Keratinocyte (primary cell): ENCODE results near the gene DNASE1L3. TPM values are rescaled to one million over a fixed set of nuclear protein-coding genes. Genes with fewer than 3 reads are reported as not detected.
A peak's percentile ranks its signal among the peaks of the same experiment; 100 is the strongest.

ENCODE experiments used
- DNase-seq: peaks from one replicate; pipeline ENCODE4 v3.0.0-alpha.2; 2011; ENCODE audit warnings: low read depth, missing footprints, low spot score
- FAIRE-seq: peaks from 2 replicates; lab custom pipeline; 2011; peaks lifted over from hg19 to GRCh38; lab: Jason Lieb, UNC
- H2AFZ ChIP-seq: 2 replicates; pipeline ENCODE4 v1.6.0; 2012; ENCODE audit warnings: low read length, control low read depth, inconsistent platforms; ENCODE audit not compliant: control insufficient read depth
- H3K27ac ChIP-seq: 2 replicates; pipeline ENCODE4 v1.5.1; 2011; ENCODE audit warnings: low read length; ENCODE audit not compliant: control insufficient read depth, insufficient read depth
- H3K27me3 ChIP-seq: 3 replicates; pipeline ENCODE4 v1.6.0; 2011; ENCODE audit warnings: low read length; ENCODE audit not compliant: control insufficient read depth, insufficient read depth; ENCODE audit errors: extremely low read depth
- H3K36me3 ChIP-seq, 2 experiments: 2 replicates in 1 of 2; 3 replicates in 1 of 2; pipeline ENCODE4 v1.5.1; 2011; ENCODE audit warnings: low read length in 2 of 2, mild to moderate bottlenecking in 1 of 2; ENCODE audit not compliant: control insufficient read depth in 2 of 2, insufficient read depth in 2 of 2; ENCODE audit errors: extremely low read depth in 1 of 2
- H3K4me1 ChIP-seq: 3 replicates; pipeline ENCODE4 v1.5.1; 2011; ENCODE audit warnings: low read length; ENCODE audit not compliant: control insufficient read depth, insufficient read depth; ENCODE audit errors: extremely low read depth
- H3K4me2 ChIP-seq: 3 replicates; pipeline ENCODE4 v1.6.0; 2011; ENCODE audit warnings: low read depth, low read length; ENCODE audit not compliant: control insufficient read depth, insufficient read depth; ENCODE audit errors: extremely low read depth
- H3K4me3 ChIP-seq, 3 experiments: fragments of 200-600 bp in 1 of 3; sonication (generic) in 1 of 3; 2 replicates in 2 of 3; 3 replicates in 1 of 3; pipeline ENCODE4 v1.5.1; 2011 to 2016; ENCODE audit warnings: low read length in 3 of 3, mild to moderate bottlenecking in 3 of 3, control low read depth in 2 of 3, inconsistent platforms in 1 of 3, low read depth in 1 of 3, mixed read lengths in 1 of 3, mixed run types in 1 of 3, moderate library complexity in 1 of 3; ENCODE audit not compliant: control insufficient read depth in 2 of 3, insufficient read depth in 2 of 3; ENCODE audit errors: extremely low read depth in 1 of 3
- H3K79me2 ChIP-seq: 2 replicates; pipeline ENCODE4 v1.6.0; 2012; ENCODE audit warnings: low read length; ENCODE audit not compliant: control insufficient read depth, insufficient read depth
- H3K9ac ChIP-seq: 3 replicates; pipeline ENCODE4 v1.6.0; 2011; ENCODE audit warnings: low read length; ENCODE audit not compliant: control insufficient read depth, insufficient read depth; ENCODE audit errors: extremely low read depth
- H3K9me1 ChIP-seq: 3 replicates; pipeline ENCODE4 v1.6.0; 2011; ENCODE audit warnings: low read length; ENCODE audit not compliant: control insufficient read depth, insufficient read depth; ENCODE audit errors: extremely low read depth
- H3K9me3 ChIP-seq: 2 replicates; pipeline ENCODE4 v1.5.1; 2012; ENCODE audit warnings: low read depth, low read length; ENCODE audit not compliant: control insufficient read depth
- H4K20me1 ChIP-seq: 3 replicates; pipeline ENCODE4 v1.6.0; 2011; ENCODE audit warnings: low read length; ENCODE audit not compliant: control insufficient read depth, insufficient read depth; ENCODE audit errors: extremely low read depth
- CTCF ChIP-seq, 3 experiments: IDR thresholded peaks in 1 of 3; conservative IDR thresholded peaks in 1 of 3; optimal IDR thresholded peaks in 1 of 3; 2 replicates in 2 of 3; 3 replicates in 1 of 3; pipeline versions ENCODE3 to v1.5.1; 2011; ENCODE audit warnings: low read length in 3 of 3, mild to moderate bottlenecking in 3 of 3, moderate library complexity in 2 of 3, control low read depth in 1 of 3, inconsistent platforms in 1 of 3; ENCODE audit not compliant: insufficient read depth in 2 of 3; ENCODE audit errors: extremely low read depth in 1 of 3
- EZH2 ChIP-seq: IDR thresholded peaks from one replicate; pipeline ENCODE4 v1.6.1; 2012; ENCODE audit warnings: inconsistent platforms, mild to moderate bottlenecking, low read length, moderate library complexity
- dilution Hi-C: fragments of 300-500 bp; cut with MboI; formaldehyde crosslinking; loops from one replicate; pipeline ENCODE4 v1.7.0; 2020; ENCODE audit warnings: low sequenced_read_pairs; ENCODE audit not compliant: extremely low pct_ligation_motif_present
- polyA minus RNA-seq, 3 experiments: library from RNA; depleted of rRNA, polyadenylated mRNA; stranded (reverse); fragments of >200 nt; gene quantifications; 1 replicate in 1 of 3; 2 replicates in 1 of 3; 3 replicates in 1 of 3; pipeline ENCODE4 v1.2.3, GENCODE V29; 2011
- polyA plus RNA-seq, 5 experiments: library from polyadenylated mRNA; depleted of rRNA in 3 of 5; stranded (reverse) in 3 of 5; stranded (forward) in 1 of 5; unstranded in 1 of 5; fragments of >200 nt; gene quantifications; 1 replicate in 1 of 5; 2 replicates in 3 of 5; 3 replicates in 1 of 5; pipeline versions ENCODE4 v1.2.1 to v1.2.3, GENCODE V29; 2011 to 2012; ENCODE audit warnings: missing spikeins in 2 of 5, low read depth in 1 of 5, low replicate concordance in 1 of 5

Gene DNASE1L3
- polyA plus RNA-seq: 0.77 to 2.1 TPM (median 1.9 TPM) in 3 replicates
- polyA plus RNA-seq (2011; ENCODE audit: low read depth): 1.2 TPM
- 0.52 and 0.58 TPM in 2 replicates for polyA plus RNA-seq (2011; cell fraction: cytosol; rRNA removed)
- polyA plus RNA-seq (2011; cell fraction: nucleus; rRNA removed): 1.4 and 1.5 TPM in 2 replicates
- 0.61 and 0.69 TPM in 2 replicates for polyA plus RNA-seq (2012; ENCODE audit: low replicate concordance)
- polyA minus RNA-seq: 2.1 to 5.4 TPM in 2 of 3 replicates, not detected in the other
- polyA minus RNA-seq (2011; cell fraction: cytosol; rRNA and poly(A)+ RNA removed): not detected
- 1.1 and 1.5 TPM in 2 replicates for polyA minus RNA-seq (2011; cell fraction: nucleus; rRNA and poly(A)+ RNA removed)

DNA sequence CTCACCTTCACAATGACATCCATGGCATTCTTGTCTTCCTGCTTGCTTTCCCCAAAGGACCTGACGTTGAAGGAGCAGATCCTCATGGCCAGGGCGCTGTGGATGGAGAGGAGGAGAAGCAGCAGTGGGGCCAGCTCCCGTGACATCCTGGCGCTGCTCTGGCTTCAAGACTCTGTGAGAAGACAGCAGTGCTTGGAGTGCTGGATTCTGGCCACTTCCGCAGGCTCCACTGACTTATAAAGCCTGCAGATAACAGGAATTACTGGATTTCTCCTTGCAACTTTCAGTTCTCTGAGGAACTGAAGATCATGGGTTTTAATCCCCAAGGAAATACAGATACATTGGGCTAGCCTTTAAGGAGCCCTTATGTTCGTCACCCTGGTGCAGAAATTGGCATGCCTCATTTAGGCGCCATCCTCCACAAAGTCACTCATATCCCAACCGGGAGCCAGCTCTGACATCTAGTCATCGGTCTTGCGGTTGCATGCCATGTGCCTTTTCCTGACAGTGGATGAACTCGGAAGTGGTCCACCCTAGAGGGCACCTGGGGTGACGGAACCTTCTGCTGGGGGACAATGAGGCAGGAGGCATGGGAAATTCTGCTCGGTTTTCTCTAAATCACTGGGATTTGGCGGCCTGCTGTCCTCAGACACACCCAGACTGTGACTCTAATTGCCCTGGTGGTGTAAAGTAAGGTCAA is at the start of gene DNASE1L3:
TSS of gene DNASE1L3 (minus strand) at position 212 of the 700 bp plus-strand sequence. CDS start at position 146, 66 bp downstream.
- H3K9ac ChIP-seq: no peak within 1 kb of the TSS
- H3K27me3 ChIP-seq: no peaks in the 10 kb centered on the region
- no peak for DNase-seq
- no peaks in the 10 kb centered on the region for H4K20me1 ChIP-seq
- no peaks in the 10 kb centered on the region for H3K36me3 ChIP-seq
- H3K4me3 ChIP-seq: no peak within 1 kb of the TSS
- FAIRE-seq: peak; percentile 52
- no peak for TF ChIP-seq EZH2
- TF ChIP-seq CTCF (optimal IDR thresholded peaks at IDR 0.05 in 1 of 3, IDR thresholded peaks at IDR 0.05 in 1 of 3, conservative IDR thresholded peaks at IDR 0.05 in 1 of 3; ENCODE audit: extremely low read depth in 1 of 3, insufficient read depth in 2 of 3, low read length in 3 of 3): no peak
- H2AFZ ChIP-seq: peak within 1 kb of the TSS; percentile 8
- no peak within 1 kb of the TSS for H3K27ac ChIP-seq
- peak within 1 kb of the TSS; percentile 12 for H3K4me2 ChIP-seq
- no peaks in the 10 kb centered on the region for H3K79me2 ChIP-seq
- dilution Hi-C loops: no loop called here
- no peaks in the 10 kb centered on the region for H3K9me3 ChIP-seq
- peaks cover 45% of the 10 kb centered on the region for H3K4me1 ChIP-seq
- H3K9me1 ChIP-seq: no peaks in the 10 kb centered on the region

DNA sequence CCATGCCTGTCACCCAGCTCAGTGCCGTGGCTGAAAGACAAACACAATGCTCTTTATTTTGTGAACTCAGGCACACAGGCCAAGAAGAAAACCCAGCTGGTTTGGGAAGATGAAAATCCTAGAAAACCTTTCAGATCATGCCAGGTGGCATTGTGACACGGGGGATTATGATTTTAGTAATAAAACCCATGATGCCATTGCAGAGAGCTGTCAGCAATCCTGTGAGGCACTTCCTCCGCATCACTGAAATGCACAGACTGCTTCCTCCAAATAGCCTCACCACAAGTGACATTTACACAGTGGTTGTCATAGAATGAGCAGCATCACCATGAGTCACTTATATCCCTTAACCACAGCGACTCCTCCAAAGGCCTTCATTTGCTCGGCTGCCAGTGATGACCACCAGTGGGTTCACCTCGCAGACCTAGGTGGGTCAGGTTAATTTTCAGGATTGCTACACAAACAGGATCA is 49.5 kb upstream of the DNASE1L3 start:
- H3K36me3 ChIP-seq: peaks cover 0 to 5% of the 10 kb centered on the region in 2 experiments
- no peak overlapping the region for H3K9ac ChIP-seq
- dilution Hi-C loops: no loop called here
- TF ChIP-seq CTCF (optimal IDR thresholded peaks at IDR 0.05 in 1 of 3, IDR thresholded peaks at IDR 0.05 in 1 of 3, conservative IDR thresholded peaks at IDR 0.05 in 1 of 3; ENCODE audit: extremely low read depth in 1 of 3, insufficient read depth in 2 of 3, low read length in 3 of 3) (no peak), EZH2 (no peak)
- no peak overlapping the region for H3K4me3 ChIP-seq
- H3K9me3 ChIP-seq: no peaks in the 10 kb centered on the region
- no peaks in the 10 kb centered on the region for H3K4me1 ChIP-seq
- no peak overlapping the region for H2AFZ ChIP-seq
- FAIRE-seq: no peak
- H3K9me1 ChIP-seq: no peaks in the 10 kb centered on the region
- H3K4me2 ChIP-seq: no peak overlapping the region
- no peak overlapping the region for H3K27ac ChIP-seq
- no peaks in the 10 kb centered on the region for H3K27me3 ChIP-seq
- no peaks in the 10 kb centered on the region for H4K20me1 ChIP-seq
- no peaks in the 10 kb centered on the region for H3K79me2 ChIP-seq
- DNase-seq: no peak
